CD14-positive monocyte (primary cell): ENCODE data around the gene HOXD11. TPM values are rescaled to one million over a fixed set of nuclear protein-coding genes. Genes with fewer than 3 reads are reported as not detected.

Source experiments
- DNase-seq, 3 donors: peaks; one replicate each; pipeline ENCODE4 v3.0.0-alpha.2; 2011 to 2022
- H2AFZ ChIP-seq: 2 replicates; pipeline ENCODE4 v1.6.0; 2012; ENCODE audit warnings: mild to moderate bottlenecking, low read depth, low read length, inconsistent platforms; ENCODE audit not compliant: insufficient read depth, poor library complexity, severe bottlenecking
- H3K27ac ChIP-seq, 2 donors: 1 replicate in 1 of 2; 2 replicates in 1 of 2; pipeline ENCODE4 v1.5.1; 2012 to 2013; ENCODE audit warnings: low read length in 2 of 2, control low read depth in 1 of 2, inconsistent platforms in 1 of 2, low read depth in 1 of 2, mild to moderate bottlenecking in 1 of 2
- H3K27me3 ChIP-seq, 2 donors: one replicate each; pipeline versions ENCODE4 v1.6.0 to v1.6.1; 2011 to 2013; ENCODE audit warnings: low read length in 2 of 2; ENCODE audit not compliant: control insufficient read depth in 2 of 2, insufficient read depth in 2 of 2
- H3K36me3 ChIP-seq, 2 donors: replicated peaks in 1 of 2; 1 replicate in 1 of 2; 2 replicates in 1 of 2; pipeline versions ENCODE4 v1.5.1 to v1.6.1; 2012 to 2013; ENCODE audit warnings: low read length in 2 of 2, control low read depth in 1 of 2, inconsistent platforms in 1 of 2, mild to moderate bottlenecking in 1 of 2; ENCODE audit not compliant: insufficient read depth in 2 of 2, control insufficient read depth in 1 of 2
- H3K4me1 ChIP-seq, 2 donors: 1 replicate in 1 of 2; 2 replicates in 1 of 2; pipeline versions ENCODE4 v1.5.1 to v1.6.1; 2012 to 2013; ENCODE audit warnings: low read length in 2 of 2, control low read depth in 1 of 2, inconsistent platforms in 1 of 2, mild to moderate bottlenecking in 1 of 2, moderate library complexity in 1 of 2; ENCODE audit not compliant: insufficient read depth in 2 of 2, control insufficient read depth in 1 of 2
- H3K4me2 ChIP-seq: replicated peaks from 2 replicates; pipeline ENCODE3; 2012; ENCODE audit warnings: low read length, moderate library complexity, mild to moderate bottlenecking; ENCODE audit not compliant: poor library complexity, severe bottlenecking; ENCODE audit errors: extremely low read depth
- H3K4me3 ChIP-seq, 3 experiments: fragments of 200-600 bp in 1 of 3; sonication (generic) in 1 of 3; replicated peaks in 1 of 3; 1 replicate in 2 of 3; 2 replicates in 1 of 3; pipeline ENCODE4 v1.5.1; 2011 to 2013; ENCODE audit warnings: low read length in 3 of 3, mild to moderate bottlenecking in 3 of 3, control low read depth in 2 of 3, low read depth in 2 of 3, inconsistent platforms in 1 of 3, moderate library complexity in 1 of 3
- H3K79me2 ChIP-seq: 2 replicates; pipeline ENCODE4 v1.6.0; 2012; ENCODE audit warnings: mild to moderate bottlenecking, control low read depth, inconsistent platforms, low read length, moderate library complexity; ENCODE audit not compliant: insufficient read depth
- H3K9ac ChIP-seq: 2 replicates; pipeline ENCODE4 v1.6.0; 2017; ENCODE audit warnings: low read length, mild to moderate bottlenecking; ENCODE audit not compliant: insufficient read depth, poor library complexity, severe bottlenecking
- H3K9me3 ChIP-seq, 2 donors: replicated peaks in 1 of 2; 1 replicate in 1 of 2; 2 replicates in 1 of 2; pipeline versions ENCODE4 v1.5.1 to v1.6.1; 2012 to 2013; ENCODE audit warnings: low read length in 2 of 2, control low read depth in 1 of 2; ENCODE audit not compliant: control insufficient read depth in 1 of 2, insufficient read depth in 1 of 2
- H4K20me1 ChIP-seq: 2 replicates; pipeline ENCODE4 v1.6.0; 2012; ENCODE audit warnings: mild to moderate bottlenecking, low read length, control low read depth, moderate library complexity; ENCODE audit not compliant: insufficient read depth
- H3K27ac Mint-ChIP-seq, 7 donors: one replicate each; pipeline ENCODE4 v1.8.0; 2020; ENCODE audit warnings: mild to moderate bottlenecking in 7 of 7, mixed read lengths in 7 of 7, moderate library complexity in 6 of 7, inconsistent platforms in 2 of 7
- H3K27me3 Mint-ChIP-seq, 3 donors: one replicate each; pipeline ENCODE4 v1.8.0; 2021 to 2022; ENCODE audit warnings: low read depth in 3 of 3, mild to moderate bottlenecking in 3 of 3, mixed read lengths in 3 of 3, moderate library complexity in 3 of 3, inconsistent platforms in 1 of 3
- H3K36me3 Mint-ChIP-seq, 2 donors: one replicate each; pipeline ENCODE4 v1.8.0; 2020; ENCODE audit warnings: mixed read lengths in 2 of 2, inconsistent platforms in 1 of 2, mild to moderate bottlenecking in 1 of 2
- H3K4me1 Mint-ChIP-seq: one replicate; pipeline ENCODE4 v1.8.0; 2020; ENCODE audit warnings: mild to moderate bottlenecking, mixed read lengths
- H3K4me3 Mint-ChIP-seq, 2 donors: one replicate each; pipeline ENCODE4 v1.8.0; 2020; ENCODE audit warnings: mild to moderate bottlenecking in 2 of 2, mixed read lengths in 2 of 2, moderate library complexity in 1 of 2
- H3K9me3 Mint-ChIP-seq, 7 donors: one replicate each; pipeline ENCODE4 v1.8.0; 2020 to 2022; ENCODE audit warnings: mixed read lengths in 7 of 7, mild to moderate bottlenecking in 6 of 7, moderate library complexity in 6 of 7, inconsistent platforms in 2 of 7
- WGBS: methylation state at CpG from one replicate; pipeline ENCODE4 v1.1.5; 2013; ENCODE audit warnings: missing lambda C conversion rate; ENCODE audit not compliant: insufficient coverage; 5-methylcytosine and 5-hydroxymethylcytosine counted together
- intact Hi-C, 2 donors: fragments of 100-400 bp; cut with micrococcal nuclease; formaldehyde crosslinking; loops; one replicate each; pipeline versions ENCODE4 v1.15.0 to v1.15.1; 2023
- polyA plus RNA-seq, 3 donors: library from polyadenylated mRNA; depleted of rRNA in 1 of 3; unstranded in 2 of 3; stranded (reverse) in 1 of 3; fragments of 300-500 nt in 2 of 3; fragments of >200 nt in 1 of 3; fragmentation: Illumina TruSeq in 2 of 3; gene quantifications; 1 replicate in 2 of 3; 2 replicates in 1 of 3; pipeline ENCODE4 v1.2.3, GENCODE V29; 2012 to 2021
- TF ChIP-seq, protein P1 (sequence below): fragments of 200-600 bp; IDR thresholded peaks from one replicate; pipeline ENCODE4 v1.8.0; 2022; ENCODE audit warnings: antibody characterized with exemption, mild to moderate bottlenecking

Gene HOXD11
- polyA plus RNA-seq, 3 donors, result not detected

DNA sequence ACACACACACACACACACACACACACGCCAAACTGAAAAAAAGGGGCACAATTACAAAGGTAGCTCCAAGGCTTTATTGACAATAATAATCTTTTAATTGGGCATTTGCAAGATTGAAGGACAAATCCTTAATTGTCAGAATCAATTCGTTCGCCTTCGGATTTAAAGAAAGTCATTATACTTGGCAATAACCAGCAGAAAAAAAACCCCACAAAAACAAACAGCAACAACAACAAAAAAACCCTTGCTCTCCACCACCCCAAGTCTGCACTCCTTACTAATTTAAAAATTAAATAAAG, 20.6 kb downstream of the HOXD11 start:
- Histone ChIP-seq H3K27ac (no peak overlapping the region), H3K4me3 (no peak overlapping the region), H3K4me1 (peaks cover 10 to 33% of the 10 kb centered on the region in 2 donors), H3K36me3 (no peaks in the 10 kb centered on the region), H3K27me3 (peaks cover 88 to 91% of the 10 kb centered on the region in 2 donors), H3K79me2 (no peaks in the 10 kb centered on the region), H3K4me2 (no peak overlapping the region), H3K9ac (no peak overlapping the region), H3K9me3 (peaks cover 0 to 58% of the 10 kb centered on the region in 2 donors), H2AFZ (no peak overlapping the region), H4K20me1 (no peaks in the 10 kb centered on the region)
- peaks cover 0 to 36% (median 17%) of the 10 kb centered on the region in 7 donors for H3K9me3 Mint-ChIP-seq
- TF ChIP-seq, protein P1, sequence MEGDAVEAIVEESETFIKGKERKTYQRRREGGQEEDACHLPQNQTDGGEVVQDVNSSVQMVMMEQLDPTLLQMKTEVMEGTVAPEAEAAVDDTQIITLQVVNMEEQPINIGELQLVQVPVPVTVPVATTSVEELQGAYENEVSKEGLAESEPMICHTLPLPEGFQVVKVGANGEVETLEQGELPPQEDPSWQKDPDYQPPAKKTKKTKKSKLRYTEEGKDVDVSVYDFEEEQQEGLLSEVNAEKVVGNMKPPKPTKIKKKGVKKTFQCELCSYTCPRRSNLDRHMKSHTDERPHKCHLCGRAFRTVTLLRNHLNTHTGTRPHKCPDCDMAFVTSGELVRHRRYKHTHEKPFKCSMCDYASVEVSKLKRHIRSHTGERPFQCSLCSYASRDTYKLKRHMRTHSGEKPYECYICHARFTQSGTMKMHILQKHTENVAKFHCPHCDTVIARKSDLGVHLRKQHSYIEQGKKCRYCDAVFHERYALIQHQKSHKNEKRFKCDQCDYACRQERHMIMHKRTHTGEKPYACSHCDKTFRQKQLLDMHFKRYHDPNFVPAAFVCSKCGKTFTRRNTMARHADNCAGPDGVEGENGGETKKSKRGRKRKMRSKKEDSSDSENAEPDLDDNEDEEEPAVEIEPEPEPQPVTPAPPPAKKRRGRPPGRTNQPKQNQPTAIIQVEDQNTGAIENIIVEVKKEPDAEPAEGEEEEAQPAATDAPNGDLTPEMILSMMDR, result no peak
- intact Hi-C loops, result loop anchor here (2.0 to 5.0 kb wide), 4 partner anchors 329 to 1020 kb away; no protein-coding TSS in a partner anchor
- peaks cover 91 to 98% (median 91%) of the 10 kb centered on the region in 3 donors for H3K27me3 Mint-ChIP-seq
- H3K4me1 Mint-ChIP-seq, result peaks cover 35% of the 10 kb centered on the region
- peaks cover 0 to 20% of the 10 kb centered on the region in 2 donors for H3K36me3 Mint-ChIP-seq
- peak overlapping the region in 1 of 2 donors; percentile 61 for H3K4me3 Mint-ChIP-seq
- 20% methylated on average over 2 of the region's 4 CpGs for WGBS
- no peak overlapping the region for H3K27ac Mint-ChIP-seq
- no peak for DNase-seq

DNA sequence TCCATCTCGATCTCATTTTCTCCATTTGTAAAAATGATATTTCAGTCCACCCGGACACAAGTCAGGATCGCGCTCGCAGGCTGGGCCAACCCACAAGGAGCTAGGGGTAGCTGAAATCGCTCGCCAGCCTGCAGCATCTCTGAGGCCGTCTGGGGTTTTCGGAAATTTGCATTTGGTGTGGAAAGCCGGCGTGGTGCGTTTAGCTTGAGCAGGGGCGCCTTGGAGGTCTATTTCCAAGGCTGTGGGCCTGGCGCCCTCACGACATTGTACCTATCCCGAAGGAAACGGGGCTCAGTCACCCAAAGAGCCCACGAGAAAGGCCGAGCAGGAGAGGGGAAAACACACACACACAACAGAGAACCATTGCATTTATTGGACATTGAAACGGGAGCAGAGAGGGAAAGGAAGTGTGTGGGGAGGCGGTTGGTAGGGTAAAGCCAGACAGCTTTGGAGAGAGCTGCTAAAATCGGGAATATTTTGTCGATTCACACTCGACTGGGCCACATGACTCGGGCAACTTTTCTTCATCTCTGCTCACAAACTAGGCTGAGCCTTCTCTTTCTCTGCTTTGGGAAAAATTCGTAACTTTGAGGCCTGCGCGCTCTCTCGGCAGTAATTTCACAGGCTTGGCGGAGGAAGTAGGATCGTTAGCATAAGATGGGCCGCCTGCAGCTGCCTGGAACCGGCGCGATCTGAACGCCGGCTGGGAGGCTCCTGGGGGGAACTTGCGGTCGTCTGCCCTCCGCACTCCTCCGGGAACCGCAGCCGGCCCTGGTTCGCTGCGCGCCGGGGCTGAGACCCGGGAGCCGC, 21.3 kb downstream of the HOXD11 start:
- Histone ChIP-seq H4K20me1 (no peaks in the 10 kb centered on the region), H3K27me3 (peaks cover 92 to 94% of the 10 kb centered on the region in 2 donors), H3K79me2 (no peaks in the 10 kb centered on the region), H3K4me2 (no peak overlapping the region), H3K27ac (no peak overlapping the region), H3K9ac (no peak overlapping the region), H3K36me3 (no peaks in the 10 kb centered on the region), H2AFZ (no peak overlapping the region), H3K4me3 (peak overlapping the region in 1 of 3 experiments; percentile 50), H3K9me3 (peaks cover 0 to 56% of the 10 kb centered on the region in 2 donors), H3K4me1 (peaks cover 10 to 28% of the 10 kb centered on the region in 2 donors)
- 9% methylated on average over 21 of the region's 49 CpGs for WGBS
- no peak for DNase-seq
- H3K4me3 Mint-ChIP-seq, result peak overlapping the region in 1 of 2 donors; percentile 61
- peaks cover 0 to 38% (median 17%) of the 10 kb centered on the region in 7 donors for H3K9me3 Mint-ChIP-seq
- peaks cover 0 to 20% of the 10 kb centered on the region in 2 donors for H3K36me3 Mint-ChIP-seq
- H3K27ac Mint-ChIP-seq, result no peak overlapping the region
- intact Hi-C loops, result loop anchor here (5.0 kb wide), 2 partner anchors 524 to 1019 kb away; no protein-coding TSS in a partner anchor
- TF ChIP-seq, protein P1, result no peak
- peaks cover 33% of the 10 kb centered on the region for H3K4me1 Mint-ChIP-seq
- H3K27me3 Mint-ChIP-seq, result peaks cover 93 to 98% (median 93%) of the 10 kb centered on the region in 3 donors
